H1 (cell line): ENCODE measurements around the gene ERO1B.

Experiments used
- EGR1 ChIP-seq: IDR thresholded peaks from 2 replicates; pipeline ENCODE4 v1.6.1; 2011; ENCODE audit warnings: low read depth, low read length, borderline replicate concordance
- NRF1 ChIP-seq: IDR thresholded peaks from 2 replicates; pipeline ENCODE4 v1.6.1; 2011; ENCODE audit warnings: mild to moderate bottlenecking, low read depth, low read length, improper control_type of control experiment
- POLR2A ChIP-seq, 2 experiments: IDR thresholded peaks; 1 replicate in 1 of 2; 2 replicates in 1 of 2; pipeline ENCODE4 v1.6.1; 2011; ENCODE audit warnings: low read depth in 2 of 2, low read length in 2 of 2, mild to moderate bottlenecking in 2 of 2; ENCODE audit errors: control extremely low read depth in 1 of 2
- RAD21 ChIP-seq, 2 experiments: IDR thresholded peaks in 1 of 2; conservative IDR thresholded peaks in 1 of 2; 2 replicates each; pipeline ENCODE4 v1.6.1; 2011; ENCODE audit warnings: low read depth in 2 of 2, low read length in 2 of 2, improper control_type of control experiment in 1 of 2, inconsistent platforms in 1 of 2, mild to moderate bottlenecking in 1 of 2, moderate library complexity in 1 of 2
- RNF2 ChIP-seq: fragments of 200-900, 300-1000 bp; sonication (generic); IDR thresholded peaks from 2 replicates; pipeline ENCODE4 v1.7.1; 2016; ENCODE audit warnings: borderline replicate concordance, low read depth, mild to moderate bottlenecking, antibody characterized with exemption, low read length; ENCODE audit not compliant: poor library complexity, severe bottlenecking; ENCODE audit errors: missing control alignments
- SIN3A ChIP-seq, 2 experiments: IDR thresholded peaks in 1 of 2; conservative IDR thresholded peaks in 1 of 2; 2 replicates each; pipeline ENCODE4 v1.6.1; 2011 to 2012; ENCODE audit warnings: low read length in 2 of 2, improper control_type of control experiment in 1 of 2, low read depth in 1 of 2, mild to moderate bottlenecking in 1 of 2
- SP4 ChIP-seq: IDR thresholded peaks from 2 replicates; pipeline ENCODE4 v1.6.1; 2012; ENCODE audit warnings: low read length, inconsistent platforms
- TAF7 ChIP-seq: optimal IDR thresholded peaks from 2 replicates; pipeline ENCODE3; 2011; ENCODE audit warnings: low read depth, mild to moderate bottlenecking, inconsistent platforms, low read length, moderate library complexity, borderline replicate concordance
- TCF12 ChIP-seq: IDR thresholded peaks from 2 replicates; pipeline ENCODE4 v1.6.1; 2011; ENCODE audit warnings: low read depth, mild to moderate bottlenecking, low read length
- ZNF274 ChIP-seq: IDR thresholded peaks from 2 replicates; pipeline ENCODE4 v1.7.0; 2012; ENCODE audit warnings: low read length, borderline replicate concordance; ENCODE audit errors: extremely low read depth
- TF ChIP-seq, protein P1 (sequence below), 3 experiments: IDR thresholded peaks; 1 replicate in 2 of 3; 2 replicates in 1 of 3; pipeline versions ENCODE4 v1.5.1 to v1.6.1; 2011; ENCODE audit warnings: low read length in 3 of 3, mild to moderate bottlenecking in 3 of 3, inconsistent platforms in 2 of 3, low read depth in 1 of 3, moderate library complexity in 1 of 3; ENCODE audit not compliant: insufficient read depth in 1 of 3; ENCODE audit errors: control extremely low read depth in 1 of 3
- TF ChIP-seq, protein P2 (sequence below): IDR thresholded peaks from 2 replicates; pipeline ENCODE4 v1.6.1; 2011; ENCODE audit warnings: low read length, improper control_type of control experiment
- TF ChIP-seq, protein P3 (sequence below): IDR thresholded peaks from 2 replicates; pipeline ENCODE4 v1.6.1; 2012; ENCODE audit warnings: inconsistent platforms

DNA sequence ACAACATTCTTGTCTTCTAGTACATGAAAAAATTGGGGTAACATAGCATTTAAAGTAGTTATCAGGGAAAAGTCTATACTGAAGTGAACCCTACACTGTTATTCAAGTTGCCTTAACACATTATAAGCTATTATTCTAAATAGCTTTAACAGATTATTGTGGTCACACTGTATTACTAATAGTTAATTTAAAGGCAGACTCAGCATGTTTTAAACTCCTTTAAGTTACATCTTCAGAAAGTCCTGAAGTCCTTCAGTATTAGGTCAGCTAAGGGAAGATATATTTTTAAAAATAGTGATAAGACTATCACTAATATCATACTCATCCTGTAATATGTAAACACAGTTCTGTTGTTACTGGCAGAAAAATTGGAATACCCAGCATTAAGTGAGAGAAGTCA, 72.0 kb downstream of the ERO1B start:
- TF ChIP-seq SP4 (no peak), RNF2 (no peak), TCF12 (no peak), EGR1 (no peak), TAF7 (no peak), POLR2A (IDR thresholded peaks at IDR 0.05; ENCODE audit: control extremely low read depth in 1 of 2, low read depth in 2 of 2, low read length in 2 of 2) (no peak), SIN3A (conservative IDR thresholded peaks at IDR 0.05 in 1 of 2, IDR thresholded peaks at IDR 0.05 in 1 of 2; ENCODE audit: low read depth in 1 of 2, low read length in 2 of 2) (no peak), ZNF274 (no peak), NRF1 (no peak), RAD21 (IDR thresholded peaks at IDR 0.05 in 1 of 2, conservative IDR thresholded peaks at IDR 0.05 in 1 of 2; ENCODE audit: low read depth in 2 of 2, low read length in 2 of 2) (no peak)
- TF ChIP-seq, protein P1, sequence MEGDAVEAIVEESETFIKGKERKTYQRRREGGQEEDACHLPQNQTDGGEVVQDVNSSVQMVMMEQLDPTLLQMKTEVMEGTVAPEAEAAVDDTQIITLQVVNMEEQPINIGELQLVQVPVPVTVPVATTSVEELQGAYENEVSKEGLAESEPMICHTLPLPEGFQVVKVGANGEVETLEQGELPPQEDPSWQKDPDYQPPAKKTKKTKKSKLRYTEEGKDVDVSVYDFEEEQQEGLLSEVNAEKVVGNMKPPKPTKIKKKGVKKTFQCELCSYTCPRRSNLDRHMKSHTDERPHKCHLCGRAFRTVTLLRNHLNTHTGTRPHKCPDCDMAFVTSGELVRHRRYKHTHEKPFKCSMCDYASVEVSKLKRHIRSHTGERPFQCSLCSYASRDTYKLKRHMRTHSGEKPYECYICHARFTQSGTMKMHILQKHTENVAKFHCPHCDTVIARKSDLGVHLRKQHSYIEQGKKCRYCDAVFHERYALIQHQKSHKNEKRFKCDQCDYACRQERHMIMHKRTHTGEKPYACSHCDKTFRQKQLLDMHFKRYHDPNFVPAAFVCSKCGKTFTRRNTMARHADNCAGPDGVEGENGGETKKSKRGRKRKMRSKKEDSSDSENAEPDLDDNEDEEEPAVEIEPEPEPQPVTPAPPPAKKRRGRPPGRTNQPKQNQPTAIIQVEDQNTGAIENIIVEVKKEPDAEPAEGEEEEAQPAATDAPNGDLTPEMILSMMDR (IDR thresholded peaks at IDR 0.05; ENCODE audit: control extremely low read depth in 1 of 3, insufficient read depth in 1 of 3, low read depth in 1 of 3, low read length in 3 of 3): no peak
- TF ChIP-seq, protein P2, sequence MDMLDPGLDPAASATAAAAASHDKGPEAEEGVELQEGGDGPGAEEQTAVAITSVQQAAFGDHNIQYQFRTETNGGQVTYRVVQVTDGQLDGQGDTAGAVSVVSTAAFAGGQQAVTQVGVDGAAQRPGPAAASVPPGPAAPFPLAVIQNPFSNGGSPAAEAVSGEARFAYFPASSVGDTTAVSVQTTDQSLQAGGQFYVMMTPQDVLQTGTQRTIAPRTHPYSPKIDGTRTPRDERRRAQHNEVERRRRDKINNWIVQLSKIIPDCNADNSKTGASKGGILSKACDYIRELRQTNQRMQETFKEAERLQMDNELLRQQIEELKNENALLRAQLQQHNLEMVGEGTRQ: no peak
- TF ChIP-seq, protein P3, sequence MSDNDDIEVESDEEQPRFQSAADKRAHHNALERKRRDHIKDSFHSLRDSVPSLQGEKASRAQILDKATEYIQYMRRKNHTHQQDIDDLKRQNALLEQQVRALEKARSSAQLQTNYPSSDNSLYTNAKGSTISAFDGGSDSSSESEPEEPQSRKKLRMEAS: no peak
